Right lobe of liver (tissue), 4 donors: ENCODE measurements around the gene GFOD1.

Experiments used
- POLR2A ChIP-seq: fragments of 450-650 bp; IDR thresholded peaks from one replicate; pipeline ENCODE4 v1.6.1; 2017; ENCODE audit warnings: antibody characterized with exemption, mild to moderate bottlenecking
- TF ChIP-seq, protein P1 (sequence below), 4 donors: fragments of 200-600 bp in 3 of 4; fragments of 450-650 bp in 1 of 4; IDR thresholded peaks; one replicate each; pipeline versions ENCODE4 v1.5.1 to v1.8.0; 2016 to 2022; ENCODE audit warnings: antibody characterized with exemption in 4 of 4, mild to moderate bottlenecking in 2 of 4
- donor health status: DM: no; HTN: no; CAD: no.
- donor health status: DM: no; HTN: no; CAD: no.
- donor health status: DM: no; HTN: yes; CAD: no.

DNA sequence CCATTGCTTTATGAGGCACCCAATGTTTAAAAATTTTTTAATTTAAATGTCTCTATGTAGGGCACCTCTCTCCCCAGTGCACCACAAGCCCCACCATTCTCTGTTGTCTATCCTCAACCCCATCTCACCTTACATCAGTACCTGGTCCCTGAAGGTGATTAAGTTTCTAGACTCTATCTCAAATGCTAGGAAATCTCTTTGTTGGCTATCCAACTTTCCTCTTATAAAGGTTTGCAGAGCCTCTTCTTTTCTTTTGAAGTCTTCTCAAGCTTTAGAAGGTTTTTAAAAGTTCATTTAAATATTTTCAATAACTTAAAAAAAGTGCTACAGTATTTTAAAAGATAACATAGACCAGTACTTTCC is 82.5 kb downstream of the GFOD1 start:
- TF ChIP-seq, protein P1, sequence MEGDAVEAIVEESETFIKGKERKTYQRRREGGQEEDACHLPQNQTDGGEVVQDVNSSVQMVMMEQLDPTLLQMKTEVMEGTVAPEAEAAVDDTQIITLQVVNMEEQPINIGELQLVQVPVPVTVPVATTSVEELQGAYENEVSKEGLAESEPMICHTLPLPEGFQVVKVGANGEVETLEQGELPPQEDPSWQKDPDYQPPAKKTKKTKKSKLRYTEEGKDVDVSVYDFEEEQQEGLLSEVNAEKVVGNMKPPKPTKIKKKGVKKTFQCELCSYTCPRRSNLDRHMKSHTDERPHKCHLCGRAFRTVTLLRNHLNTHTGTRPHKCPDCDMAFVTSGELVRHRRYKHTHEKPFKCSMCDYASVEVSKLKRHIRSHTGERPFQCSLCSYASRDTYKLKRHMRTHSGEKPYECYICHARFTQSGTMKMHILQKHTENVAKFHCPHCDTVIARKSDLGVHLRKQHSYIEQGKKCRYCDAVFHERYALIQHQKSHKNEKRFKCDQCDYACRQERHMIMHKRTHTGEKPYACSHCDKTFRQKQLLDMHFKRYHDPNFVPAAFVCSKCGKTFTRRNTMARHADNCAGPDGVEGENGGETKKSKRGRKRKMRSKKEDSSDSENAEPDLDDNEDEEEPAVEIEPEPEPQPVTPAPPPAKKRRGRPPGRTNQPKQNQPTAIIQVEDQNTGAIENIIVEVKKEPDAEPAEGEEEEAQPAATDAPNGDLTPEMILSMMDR (IDR thresholded peaks at IDR 0.05) = no peak
- TF ChIP-seq POLR2A = no peak
